Bone marrow (tissue), 2 donors: ENCODE measurements around the gene TOR3A.
A peak's percentile ranks its signal among the peaks of the same experiment; 100 is the strongest.
"Not testable (repeated sequence)": the region's sequence is repeated elsewhere in the genome, so short reads cannot be mapped to it uniquely, and the experiment has no call there.

Experiments
- DNase-seq, 2 donors: peaks; one replicate each; lab custom pipeline; 2025; lab: John Stamatoyannopoulos, UW

The TOR3A gene

GRCh38 chr1:179107706-179108629, 26.1 kb downstream of the TOR3A start:
- DNase-seq = no peak

- DNase-seq = no peak
Measured at GRCh38 chr1:179108644-179109043, 26.8 kb downstream of the TOR3A start.

DNA sequence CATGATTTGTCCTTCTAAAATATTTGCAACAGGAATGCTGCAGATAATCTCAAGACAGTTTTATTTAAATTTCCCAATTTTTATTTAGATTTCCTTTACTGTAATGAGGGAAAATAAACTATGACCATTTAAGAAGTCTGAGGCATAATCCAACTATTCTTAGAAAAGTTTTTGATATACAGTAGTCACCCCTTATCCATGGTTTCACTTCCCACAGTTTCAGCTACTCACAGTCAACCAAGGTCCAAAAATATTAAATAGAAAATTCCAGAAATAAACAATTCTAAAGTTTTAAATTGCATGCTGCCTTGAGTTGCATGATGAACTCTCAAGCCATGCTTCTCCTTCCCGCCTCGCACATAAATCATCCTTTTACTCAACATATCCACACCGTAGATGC, 33.3 kb downstream of the TOR3A start:
- no peak for DNase-seq

DNA sequence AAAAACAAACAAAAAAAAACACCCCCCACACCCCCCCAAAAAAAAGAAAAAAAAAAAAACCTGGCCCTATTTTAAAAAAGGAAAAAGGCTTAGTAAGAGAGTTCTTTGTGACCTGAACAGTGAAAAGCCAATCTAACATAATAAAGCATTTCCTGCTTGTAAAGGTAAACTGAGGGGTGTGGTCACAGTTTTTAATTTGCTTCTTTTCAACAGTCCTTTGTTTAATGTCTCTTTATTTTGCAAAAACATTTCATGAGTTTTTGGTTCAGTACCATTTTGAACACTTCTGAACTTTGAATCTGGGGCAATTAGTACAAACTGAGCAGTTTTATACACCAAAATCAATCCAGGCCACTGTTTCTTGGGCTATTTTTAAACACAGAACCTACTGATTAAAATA, 37.6 kb downstream of the TOR3A start:
- DNase-seq = no peak

DNA sequence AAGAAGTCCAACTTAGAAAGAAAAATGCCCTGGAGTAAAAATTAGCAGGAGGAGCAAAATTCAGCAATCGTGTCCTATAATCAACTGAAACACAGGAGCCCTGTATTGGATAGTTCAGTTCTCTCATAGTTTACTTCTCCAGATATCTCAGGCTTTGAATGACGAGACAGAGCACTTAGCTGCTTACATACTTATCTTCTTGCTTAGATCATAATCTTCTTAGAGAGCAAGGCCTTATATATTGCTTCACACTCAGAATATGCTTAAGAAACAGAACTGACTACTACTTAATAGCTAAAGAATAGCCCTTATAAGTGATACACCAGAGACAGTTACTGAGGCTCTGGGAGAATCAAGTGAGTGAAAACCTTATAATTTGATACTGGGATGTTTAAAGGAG, 38.9 kb downstream of the TOR3A start:
- DNase-seq = no peak

DNA sequence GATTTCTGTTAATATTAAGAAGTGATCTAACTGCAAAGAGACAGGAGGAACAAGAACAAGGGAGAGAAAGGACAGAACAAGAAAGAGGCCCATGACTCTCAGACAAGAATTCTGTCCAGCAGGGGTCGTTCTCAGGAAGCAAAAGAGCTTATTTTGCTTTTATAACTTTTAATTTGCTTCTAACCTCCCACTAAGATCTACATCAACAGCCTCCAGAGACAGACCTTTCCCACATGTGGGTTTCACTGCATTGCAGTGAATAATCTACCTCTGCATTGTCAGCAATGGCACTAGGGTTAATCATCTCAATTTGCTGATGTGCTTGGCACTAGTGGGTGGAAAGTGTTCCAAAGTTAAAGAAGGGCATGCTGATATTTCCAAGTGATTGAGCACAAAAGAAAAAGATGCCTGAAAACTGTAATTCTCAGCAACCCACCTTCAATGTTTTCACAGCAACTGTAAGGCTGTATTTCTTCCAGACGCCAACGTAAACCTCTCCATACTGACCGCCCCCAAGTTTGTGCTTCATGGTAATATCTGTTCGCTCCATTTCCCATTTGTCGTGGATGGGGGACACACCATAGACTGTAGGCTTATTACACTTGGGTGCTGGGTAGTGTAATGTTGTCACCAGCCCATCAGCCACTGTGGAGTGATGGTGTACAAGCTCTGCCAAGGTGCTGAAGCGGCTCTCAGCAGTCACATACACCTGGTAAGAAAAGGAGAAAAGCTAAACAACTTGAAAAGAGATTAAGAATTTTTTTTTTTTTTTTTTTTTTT, 39.5 kb downstream of the TOR3A start:
- DNase-seq = peak in 1 of 2 donors; percentile 38

DNA sequence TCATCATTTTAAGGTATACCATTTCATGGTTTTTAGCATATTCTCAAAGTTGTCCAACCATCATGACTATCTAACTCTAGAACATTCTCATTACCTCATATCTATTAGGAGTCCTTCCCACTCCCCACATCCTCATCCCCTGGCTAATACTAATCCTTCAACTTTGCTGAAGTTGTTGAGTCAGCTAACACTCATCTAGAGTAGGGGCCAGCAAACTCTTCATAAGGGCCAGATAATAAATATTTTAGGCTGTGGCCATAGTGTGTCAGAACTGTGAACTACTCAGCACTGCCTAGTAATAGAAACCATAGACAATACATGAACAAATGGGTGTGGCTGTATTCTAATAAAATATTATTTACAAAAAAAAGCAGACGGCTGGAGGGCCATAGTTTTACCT, 43.0 kb downstream of the TOR3A start:
- DNase-seq = no peak

DNA sequence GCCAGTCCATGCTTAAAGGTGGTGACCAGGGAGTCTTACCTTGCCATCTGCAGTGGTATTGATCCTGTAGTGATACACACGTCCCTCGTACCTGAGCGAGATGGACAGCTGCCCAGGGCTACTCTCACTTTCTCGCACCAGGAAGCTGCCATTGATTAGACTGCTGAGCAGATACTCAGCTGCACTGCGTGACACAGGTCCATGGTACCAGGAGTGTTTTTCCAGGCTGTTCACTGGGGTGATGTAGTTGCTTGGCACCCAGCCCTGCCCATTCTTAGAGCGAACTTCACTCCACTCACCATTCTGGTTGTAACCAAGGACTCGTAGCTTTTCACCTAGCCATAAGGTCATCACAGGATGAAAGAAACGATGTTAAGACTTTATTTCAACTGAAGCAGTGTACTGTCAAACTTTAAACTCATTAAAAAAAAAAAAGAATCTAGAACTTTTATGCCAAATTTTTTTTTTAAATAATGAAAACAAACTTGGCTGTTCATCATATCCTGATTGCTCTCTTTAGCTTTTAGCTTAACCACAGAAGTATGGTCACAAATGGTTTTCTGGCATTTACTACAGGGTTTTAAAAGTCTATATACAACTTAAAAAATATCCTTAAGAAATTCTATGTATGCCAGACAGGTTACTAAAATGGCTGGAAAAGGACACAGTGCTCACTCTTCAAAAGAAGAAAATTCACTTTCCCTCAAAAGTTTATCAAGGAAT, 44.6 kb downstream of the TOR3A start:
- DNase-seq = no peak

DNA sequence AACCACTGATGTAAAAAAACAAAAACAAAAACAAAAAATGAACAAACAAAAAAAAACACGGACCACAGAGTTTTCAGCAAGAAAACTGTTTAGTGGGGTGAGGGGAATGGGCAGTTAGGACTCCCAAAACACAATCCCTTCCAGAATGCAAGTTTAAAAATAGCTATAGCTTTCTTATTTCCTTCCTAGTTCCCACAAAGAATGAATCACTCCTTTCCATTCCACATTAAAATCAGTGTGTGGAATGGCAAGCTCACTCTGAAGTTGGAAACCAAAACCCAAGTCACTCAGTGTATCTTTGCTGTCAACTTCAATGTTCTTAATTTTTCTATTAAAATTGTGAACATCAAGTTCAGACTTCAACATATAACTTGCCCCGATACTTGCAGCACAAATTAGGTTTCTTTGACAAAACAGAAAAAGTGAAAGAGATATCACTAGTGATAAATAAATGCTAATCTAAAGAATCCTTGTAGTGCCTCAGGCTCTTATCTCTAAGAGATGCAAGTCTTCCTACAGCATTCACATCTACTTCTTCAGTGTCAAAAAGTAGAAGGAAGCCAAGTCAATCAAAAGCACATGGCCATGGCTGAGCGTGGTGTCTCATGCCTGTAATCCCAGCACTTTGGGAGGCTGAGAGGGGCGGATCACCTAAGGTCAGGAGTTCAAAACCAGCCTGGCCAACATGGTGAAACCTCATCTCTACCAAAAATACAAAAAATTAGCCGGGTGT, 45.5 kb downstream of the TOR3A start:
- no peak for DNase-seq

DNA sequence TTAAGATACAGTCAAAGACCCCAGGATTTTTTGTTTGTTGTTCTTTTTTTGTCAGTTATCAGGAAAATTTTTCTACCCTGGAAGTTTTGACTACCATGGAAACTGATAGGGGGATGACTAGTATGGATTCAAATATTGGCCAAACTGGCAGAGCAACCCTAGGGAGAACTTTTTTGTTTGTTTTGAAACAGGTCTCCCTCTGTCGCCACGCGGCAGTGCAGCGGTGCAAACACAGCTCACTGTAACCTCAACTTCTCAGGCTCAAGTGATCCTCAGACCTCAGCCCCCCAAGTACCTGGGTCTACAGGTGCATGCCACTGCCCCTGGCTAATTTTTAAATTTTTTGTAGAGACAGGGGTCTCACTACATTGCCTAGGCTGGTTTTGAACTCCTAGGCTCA, 46.6 kb downstream of the TOR3A start:
- no peak for DNase-seq

DNA sequence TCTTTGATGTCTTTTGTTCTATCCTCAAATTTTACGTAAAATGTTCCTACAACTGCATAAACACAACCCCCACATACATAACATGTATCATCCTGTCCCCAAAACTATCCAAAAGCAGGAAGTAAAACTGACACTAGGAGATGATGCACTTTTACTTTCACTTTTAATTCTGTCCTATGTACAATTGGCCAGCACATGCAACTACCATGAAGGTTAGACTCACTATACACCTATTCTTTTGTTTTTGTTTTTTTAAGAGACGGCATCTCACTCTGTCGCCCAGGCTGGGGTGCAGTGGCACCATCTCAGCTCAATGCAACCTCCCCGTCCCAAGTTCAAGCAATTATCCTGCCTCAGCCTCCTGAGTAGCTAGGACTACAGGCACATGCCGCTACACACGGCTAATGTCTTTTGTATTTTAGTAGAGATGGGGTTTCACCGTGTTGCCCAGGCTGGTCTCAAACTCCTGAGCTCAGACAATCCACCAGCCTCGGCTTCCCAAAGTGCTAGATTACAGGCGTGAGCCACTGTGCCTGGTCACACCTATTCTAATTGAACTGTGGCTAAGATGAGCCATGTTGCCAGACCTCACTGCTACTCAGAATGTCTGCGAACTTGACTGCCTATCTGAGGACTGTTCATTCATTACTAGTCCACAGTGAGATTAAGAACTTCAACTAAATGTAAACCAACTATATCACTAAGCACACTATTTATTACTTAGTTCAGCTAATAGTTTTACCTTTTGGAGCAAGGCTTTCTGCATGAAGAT, 48.0 kb downstream of the TOR3A start:
- peak; percentile 6 to 88 for DNase-seq

- DNase-seq = not testable (repeated sequence)
Measured at GRCh38 chr1:179135168-179135567, 53.3 kb downstream of the TOR3A start.

DNA sequence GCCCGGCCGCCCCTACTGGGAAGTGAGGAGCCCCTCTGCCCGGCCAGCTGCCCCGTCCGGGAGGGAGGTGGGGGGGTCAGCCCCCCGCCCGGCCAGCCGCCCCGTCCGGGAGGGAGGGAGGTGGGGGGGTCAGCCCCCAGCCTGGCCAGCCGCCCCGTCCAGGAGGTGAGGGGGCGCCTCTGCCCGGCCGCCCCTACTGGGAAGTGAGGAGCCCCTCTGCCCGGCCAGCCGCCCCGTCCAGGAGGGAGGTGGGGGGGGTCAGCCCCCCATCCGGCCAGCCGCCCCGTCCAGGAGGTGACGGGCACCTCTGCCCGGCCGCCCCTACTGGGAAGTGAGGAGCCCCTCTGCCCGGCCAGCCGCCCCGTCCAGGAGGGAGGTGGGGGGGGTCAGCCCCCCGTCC, 53.8 kb downstream of the TOR3A start:
- DNase-seq = not testable (repeated sequence)

- DNase-seq = no peak
Measured at GRCh38 chr1:179137617-179138255, 55.9 kb downstream of the TOR3A start.

DNA sequence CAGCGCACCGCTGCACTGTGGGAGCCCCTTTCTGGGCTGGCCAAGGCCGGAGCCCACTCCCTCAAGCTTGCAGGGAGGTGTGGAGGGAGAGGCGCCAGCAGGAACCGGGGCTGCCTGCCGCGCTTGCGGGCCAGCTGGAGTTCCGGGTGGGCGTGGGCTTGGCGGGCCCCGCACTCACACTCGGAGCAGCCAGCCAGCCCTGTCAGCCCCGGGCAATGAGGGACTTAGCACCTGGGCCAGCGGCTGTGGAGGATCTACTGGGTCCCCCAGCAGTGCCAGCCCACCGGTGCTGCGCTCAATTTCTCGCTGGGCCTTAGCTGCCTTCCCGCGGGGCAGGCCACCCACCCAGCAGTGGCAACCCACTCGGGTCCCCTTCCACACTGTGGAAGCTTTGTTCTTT, 56.9 kb downstream of the TOR3A start:
- DNase-seq = not testable (repeated sequence)

DNA sequence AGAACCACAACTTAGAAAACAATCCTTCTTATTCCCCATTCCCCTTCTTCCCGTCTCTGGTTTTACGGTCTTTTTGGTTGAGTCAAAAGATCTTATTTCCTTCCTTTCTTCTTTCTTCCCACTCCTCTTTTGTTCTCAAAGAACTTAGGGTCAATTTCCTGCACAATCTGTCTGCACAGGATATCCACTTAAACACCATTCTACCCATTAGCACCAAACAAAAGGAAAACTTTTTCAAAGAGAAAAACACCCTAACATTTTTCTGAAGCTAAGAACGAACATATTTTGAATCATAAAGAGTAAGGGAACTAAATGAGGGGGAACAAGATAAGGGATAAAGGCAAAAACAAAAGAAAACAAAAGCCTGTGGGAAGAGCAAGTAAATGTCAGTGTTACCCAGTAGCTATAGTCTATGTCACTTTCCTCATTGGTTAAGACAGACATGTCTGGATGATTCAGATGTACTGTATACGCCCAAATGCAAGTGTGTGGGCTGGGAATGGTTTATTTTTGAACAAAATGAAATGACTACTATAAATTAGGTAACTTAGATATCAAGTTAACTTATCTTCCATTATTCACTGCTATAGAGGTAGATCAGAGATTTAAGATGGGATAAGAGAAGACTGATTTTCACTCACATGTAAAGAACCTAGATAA, 59.9 kb downstream of the TOR3A start:
- peak in 1 of 2 donors; percentile 23 for DNase-seq

GRCh38 chr1:179142889-179143299, 61.0 kb downstream of the TOR3A start:
- DNase-seq = no peak

DNA sequence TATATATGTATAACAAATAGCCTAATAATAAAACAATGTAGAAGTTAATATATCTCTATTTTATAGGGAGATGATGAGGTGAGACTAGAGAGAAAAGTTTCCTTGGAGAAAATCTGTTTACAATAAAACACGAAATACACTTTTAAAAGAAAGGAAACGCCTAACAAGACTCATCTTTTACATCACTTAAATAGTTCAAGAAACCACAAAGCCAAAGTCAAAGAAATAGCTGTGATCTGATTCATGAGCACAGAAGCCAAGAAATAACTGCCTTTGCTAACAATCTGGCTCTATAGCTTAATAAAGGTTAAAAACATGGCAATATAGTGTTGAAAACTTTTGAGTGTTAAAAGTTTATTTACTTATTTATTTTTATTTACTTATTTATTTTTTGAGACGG, 61.5 kb downstream of the TOR3A start:
- DNase-seq = no peak

GRCh38 chr1:179144626-179145025, 62.8 kb downstream of the TOR3A start:
- DNase-seq = no peak

DNA sequence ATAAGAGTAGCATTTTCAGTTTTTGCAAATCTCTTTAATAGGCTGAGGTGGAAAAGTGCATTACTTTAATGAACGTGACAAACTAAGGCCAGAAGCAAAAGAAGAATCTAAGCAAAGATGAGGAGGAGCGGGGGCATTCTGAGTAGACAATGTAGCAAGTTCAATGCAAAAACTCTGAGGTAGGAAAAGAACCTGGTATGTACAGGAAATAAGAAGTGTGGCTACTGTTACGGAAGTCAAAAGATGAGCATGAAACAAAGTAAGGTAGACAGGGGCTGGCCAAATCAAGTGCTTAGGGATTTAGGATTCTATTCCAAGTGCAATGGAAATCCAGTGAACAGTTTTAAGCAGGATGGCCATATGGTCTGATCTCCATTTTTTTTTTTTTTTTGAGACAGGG, 63.7 kb downstream of the TOR3A start:
- DNase-seq = no peak
